GM21447 (cell line): ENCODE measurements around the gene CLEC2D.
A peak's percentile ranks its signal among the peaks of the same experiment; 100 is the strongest.
"Not testable (repeated sequence)": the region's sequence is repeated elsewhere in the genome, so short reads cannot be mapped to it uniquely, and the experiment has no call there.

Experiments used
- ATAC-seq: cut with Tn5 transposase; IDR thresholded peaks from one replicate; pipeline ENCODE4 v1.9.1; 2021; ENCODE audit not compliant: unreplicated experiment

CLEC2D gene

DNA sequence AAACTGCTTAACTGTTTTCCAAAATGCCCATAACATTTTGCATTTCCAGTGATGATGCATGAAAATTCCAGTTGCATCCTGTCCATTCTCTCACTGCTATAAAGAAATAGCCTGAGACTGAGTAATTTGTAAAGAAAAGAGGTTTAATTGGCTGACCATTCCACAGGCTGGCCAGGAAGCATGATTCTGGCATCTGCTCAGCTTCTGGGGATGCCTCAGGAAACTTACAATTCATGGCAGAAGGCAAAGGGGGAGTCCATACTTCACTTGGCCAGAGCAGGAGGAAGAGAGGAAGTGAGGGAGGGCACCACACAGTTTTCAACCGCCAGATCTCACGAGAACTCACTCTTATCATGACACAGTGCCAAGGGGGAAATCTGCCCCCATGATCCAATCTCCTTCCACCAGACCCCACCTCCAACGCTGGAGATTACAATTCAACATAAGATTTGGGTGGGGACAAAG lies 18.2 kb upstream of the CLEC2D start:
- ATAC-seq = no peak

DNA sequence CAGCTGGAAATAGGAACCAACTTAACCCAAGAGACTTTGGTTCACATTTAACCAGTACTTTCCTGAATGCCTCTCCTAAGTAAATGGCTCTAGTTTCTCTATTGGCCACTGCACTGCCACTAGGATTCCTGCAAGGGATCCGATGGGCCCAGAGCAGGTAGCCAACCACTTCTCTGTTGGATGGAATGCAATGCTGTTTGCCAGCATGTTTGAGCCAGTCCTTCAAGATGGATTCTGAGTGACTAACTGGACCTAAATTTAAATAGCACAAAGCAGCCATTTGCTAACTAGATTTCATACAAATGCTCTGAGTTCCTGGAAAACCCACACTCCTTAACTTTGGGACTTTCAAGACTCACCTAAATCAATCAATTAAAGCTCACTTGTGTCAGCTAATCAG lies 9.5 kb upstream of the CLEC2D start:
- no peak for ATAC-seq

DNA sequence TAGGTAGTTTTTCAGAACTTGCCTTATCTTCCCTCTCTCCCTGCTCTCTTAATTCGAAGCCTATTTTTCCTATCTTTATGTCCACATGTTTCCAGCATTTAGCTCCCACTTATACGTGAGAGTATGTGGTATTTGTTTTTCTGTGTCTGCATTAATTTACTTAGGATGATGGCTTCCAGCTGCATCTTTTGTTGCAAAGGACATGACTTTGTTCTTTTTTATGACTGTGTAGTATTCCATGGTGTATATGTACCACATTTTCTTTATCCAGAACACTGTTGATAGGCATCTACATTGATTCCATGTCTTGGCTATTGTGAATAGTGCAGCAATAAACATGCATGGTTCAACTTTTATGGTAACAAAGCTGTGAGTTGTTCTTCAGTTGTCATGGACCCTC lies 7.8 kb upstream of the CLEC2D start:
- ATAC-seq = no peak

DNA sequence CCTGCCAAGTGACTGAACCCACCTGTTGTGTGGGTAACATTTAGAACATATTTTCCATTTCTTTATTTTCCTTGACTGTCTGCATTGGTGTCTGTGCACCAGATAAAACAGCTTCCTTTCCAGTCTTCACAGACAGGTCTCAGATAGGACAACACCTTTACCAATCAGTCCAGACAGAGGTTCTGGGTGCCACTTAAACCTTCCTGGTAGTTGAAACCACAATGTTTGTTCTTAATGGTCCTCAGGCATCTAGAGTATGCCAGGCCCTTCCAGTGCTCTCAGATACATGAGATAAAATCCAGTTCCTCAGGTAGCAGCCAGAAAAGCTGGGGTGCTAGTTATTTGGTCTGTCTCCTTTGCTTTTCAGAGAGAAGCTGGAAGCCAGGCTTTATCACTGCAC lies 7.0 kb upstream of the CLEC2D start:
- no peak for ATAC-seq

DNA sequence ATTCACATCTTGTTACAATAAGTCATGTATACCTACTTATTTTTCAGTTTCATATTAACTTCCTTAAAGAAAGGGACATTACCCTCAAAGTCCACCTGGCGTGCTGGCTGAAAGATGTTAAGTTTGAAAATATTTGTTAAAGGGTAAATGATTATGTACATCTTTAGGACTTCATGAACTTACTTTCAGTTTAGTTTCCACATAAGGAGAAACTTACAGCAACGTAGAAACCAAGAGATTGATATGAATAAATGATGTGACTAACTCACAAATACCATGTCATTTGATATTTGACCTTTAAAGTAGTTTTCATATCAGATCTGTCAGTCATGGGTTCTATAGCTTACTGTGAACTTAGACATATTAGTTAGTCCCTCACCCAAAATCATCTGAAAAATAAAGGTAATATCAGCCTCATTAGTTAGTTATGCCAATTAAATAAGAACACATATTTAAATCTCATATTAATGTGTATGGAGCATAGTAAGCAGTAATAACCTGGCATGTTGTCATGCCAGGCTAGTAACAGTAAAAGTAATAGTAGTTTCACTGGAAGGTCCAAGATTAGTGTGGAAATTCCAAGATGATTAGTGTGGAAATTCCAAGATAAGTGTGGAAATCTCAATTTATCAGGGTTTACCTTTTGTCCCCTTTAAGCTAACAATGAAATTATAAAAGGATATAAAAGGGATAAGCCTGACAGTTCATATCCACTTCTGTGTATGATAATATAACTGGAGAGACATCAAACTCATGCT lies 1.9 kb upstream of the CLEC2D start:
- peak; percentile 49 for ATAC-seq

DNA sequence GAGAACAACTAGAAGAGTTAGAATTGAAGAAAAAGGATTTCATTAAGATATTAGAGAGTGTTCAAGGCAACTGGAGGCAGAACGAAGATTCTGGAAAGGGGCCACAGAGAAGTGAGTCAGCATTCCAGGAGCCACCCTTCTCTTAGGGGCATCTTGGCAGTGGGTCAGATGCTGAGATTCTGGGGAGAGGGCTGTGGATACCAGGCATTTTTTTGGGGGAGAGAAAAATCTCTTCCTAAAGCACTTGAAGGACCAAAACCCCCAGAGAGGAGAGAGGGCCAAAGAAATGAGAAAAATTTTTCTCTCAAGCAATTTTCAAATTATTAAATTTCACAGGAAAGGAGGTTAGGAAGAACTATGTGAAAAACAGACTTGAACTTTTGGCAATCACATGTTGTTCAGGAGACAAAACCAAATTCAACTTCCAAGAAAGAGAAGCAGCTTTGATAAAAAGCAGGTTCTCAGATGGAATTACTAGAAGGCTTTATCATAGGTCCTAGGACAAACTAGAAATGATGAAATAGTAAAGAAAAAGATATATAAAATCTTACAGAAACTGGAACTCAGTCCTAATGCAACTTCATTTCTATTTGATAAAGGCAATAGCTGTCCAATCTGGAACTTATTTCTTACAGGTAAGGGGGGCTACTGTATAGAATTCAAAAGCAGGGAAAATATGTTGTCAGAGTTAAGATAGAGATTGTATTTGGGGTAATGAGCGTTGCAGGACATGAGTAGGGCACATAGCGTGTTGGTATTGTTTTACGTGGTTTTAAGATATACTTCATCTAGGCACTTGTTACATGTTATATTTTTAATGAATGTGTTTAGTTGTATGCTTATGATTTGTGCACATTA lies 1.1 kb upstream of the CLEC2D start:
- no peak for ATAC-seq

DNA sequence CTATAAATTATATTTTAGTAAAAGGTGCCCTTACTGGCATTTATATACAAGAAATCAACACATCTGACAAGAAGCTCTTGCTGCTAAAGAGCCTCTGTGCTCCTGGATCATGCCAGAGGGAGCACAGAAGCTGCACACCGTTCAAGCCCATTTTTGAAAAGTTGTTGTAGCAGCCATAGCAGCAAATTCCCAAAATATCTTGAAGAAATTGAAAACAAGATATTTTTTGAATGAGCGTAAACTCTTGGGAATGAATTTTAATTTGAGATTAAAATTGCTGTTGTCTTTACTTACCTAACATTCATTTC lies 540 bp upstream of the CLEC2D start:
- no peak for ATAC-seq

DNA sequence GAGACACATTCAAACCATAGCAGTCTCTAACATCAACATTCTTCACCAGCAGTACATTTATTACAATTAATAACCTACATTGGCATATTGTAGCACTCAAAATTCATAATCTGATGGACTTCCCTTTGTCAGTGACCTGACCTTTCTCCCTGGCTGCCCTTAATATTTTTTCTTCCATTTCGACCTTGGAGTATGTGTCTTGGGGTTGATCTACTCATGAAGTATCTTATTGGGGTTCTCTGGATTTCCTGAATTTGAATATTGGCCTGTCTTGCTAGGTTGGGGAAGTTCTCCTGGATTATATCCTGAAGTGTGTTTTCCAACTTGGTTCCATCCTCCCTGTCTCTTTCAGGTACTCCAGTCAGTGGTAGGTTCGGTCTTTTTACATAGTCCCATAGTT lies 2.8 kb downstream of the CLEC2D start:
- not testable (repeated sequence) for ATAC-seq

DNA sequence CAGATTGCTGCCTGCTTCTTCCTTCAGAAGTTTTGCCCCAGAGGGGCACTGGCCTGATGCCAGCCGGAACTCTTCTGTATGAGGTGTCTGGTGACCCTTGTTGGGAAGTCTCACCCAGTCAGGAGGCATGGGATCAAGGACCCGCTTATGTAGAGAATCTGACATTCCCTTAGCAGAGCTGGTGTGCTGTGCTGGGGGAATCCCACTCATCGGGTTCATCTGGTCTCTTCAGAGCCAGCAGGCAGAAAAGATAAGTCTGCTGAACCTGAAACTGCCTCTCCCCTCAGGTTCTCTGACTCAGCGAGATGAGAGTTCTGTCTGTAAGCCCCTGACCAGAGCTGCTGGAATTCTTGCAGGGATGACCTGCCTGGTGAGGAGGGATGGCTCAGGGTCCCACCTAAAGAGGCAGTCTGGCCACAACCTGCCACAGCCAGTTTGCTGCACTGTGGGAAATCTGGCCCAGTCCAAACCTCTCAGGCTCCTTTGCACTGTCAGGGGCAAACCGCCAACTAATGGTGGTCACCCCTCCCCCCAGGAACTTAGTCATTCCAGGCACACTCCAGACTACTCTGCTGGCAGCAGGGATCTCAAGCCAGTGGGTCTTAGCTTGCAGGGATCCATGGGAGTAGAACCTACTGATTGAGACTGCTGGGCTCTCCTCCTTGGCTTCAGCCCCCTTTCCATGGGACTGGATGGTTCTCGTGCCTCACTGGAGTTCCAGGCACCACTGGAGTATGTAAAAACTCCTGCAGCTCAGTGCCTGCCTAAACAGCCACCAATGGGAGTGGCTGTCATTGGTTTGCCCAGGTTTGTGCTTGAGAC lies 4.1 kb downstream of the CLEC2D start:
- peak; percentile 40 for ATAC-seq

DNA sequence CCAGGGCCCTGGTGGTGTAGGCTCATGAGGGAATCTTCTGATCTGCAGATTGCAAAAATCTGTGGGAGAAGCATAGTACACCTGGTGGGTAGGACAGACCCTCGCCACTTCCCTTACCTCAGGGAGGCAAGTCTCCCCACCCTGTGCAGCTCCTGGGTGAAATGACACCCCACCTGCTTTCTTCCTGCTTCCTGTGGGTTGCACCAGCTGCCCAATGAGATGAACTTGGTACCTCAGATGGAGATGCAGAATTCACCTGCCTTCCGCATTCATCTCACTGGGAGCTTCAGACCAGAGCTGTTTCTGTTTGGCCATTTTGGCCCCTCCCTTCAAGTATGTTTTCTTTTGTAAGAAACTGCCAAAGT lies 4.7 kb downstream of the CLEC2D start:
- ATAC-seq = peak; percentile 16

DNA sequence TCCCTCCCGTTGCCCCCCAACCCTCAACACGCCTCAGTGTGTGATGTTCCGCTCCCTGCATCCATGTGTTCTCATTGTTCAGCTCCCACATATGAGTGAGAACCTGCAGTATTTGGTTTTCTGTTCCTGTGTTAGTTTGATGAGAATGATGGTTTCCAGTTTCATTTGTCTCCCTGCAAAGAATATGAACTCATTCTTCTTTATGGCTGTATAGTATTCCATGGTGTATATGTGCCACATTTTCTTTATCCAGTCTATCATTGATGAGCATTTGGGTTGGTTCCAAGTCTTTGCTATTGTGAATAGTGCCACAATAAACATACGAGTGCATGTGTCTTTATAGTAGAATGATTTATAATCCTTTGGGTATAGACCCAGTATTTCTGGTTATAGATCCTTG lies 13.0 kb downstream of the CLEC2D start:
- ATAC-seq = not testable (repeated sequence)

DNA sequence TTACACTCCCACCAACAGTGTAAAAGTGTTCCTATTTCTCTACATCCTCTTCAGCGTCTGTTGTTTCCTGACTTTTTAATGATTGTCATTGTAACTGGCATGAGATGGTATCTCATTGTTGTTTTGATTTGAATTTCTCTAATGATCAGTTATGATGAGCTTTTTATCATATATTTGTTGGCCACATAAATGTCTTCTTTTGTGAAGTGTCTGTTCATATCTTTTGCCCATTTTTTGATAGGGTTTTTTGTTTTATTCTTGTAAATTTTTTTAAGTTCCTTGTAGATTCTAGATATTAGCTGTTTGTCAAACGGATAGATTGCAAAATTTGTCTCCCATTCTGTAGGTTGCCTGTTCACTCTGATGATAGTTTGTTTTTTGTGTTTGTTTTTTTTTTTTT lies 13.4 kb downstream of the CLEC2D start:
- not testable (repeated sequence) for ATAC-seq

DNA sequence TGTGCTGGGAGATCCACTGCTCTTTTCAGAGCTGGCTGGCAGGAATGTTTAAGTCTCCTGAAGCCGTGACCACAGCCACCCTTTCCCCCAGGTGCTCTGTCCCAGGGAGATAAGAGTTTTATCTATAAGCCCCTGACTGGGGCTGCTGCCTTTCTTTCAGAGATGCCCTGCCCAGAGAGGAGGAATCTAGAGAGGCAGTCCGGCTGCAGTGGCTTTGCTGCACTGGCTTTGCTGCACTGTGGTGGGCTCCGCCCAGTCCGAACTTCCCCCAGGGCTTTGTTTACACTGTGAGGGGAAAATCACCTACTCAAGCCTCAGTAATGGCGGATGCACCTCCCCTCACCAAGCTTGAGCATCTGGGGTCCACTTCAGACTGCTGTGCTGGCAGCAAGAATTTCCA lies 15.9 kb downstream of the CLEC2D start:
- not testable (repeated sequence) for ATAC-seq

DNA sequence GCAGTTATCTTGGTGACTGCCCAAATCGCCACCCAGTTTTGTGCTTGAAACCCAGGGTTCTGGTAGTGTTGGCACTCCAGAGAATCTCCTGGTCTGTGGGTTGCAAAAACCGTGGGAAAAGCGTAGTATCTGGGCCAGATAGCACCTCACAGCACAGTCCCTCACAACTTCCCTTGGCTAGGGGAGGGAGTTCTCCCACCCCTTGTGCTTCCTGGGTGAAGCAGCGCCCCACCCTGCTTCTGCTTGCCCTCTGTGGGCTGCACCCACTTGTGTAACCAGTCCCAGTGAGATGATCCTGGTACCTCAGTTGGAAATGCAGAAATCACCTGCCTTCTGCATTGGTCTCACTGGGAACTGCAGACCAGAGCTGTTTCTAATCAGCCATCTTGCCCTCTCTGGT lies 16.4 kb downstream of the CLEC2D start:
- no peak for ATAC-seq

DNA sequence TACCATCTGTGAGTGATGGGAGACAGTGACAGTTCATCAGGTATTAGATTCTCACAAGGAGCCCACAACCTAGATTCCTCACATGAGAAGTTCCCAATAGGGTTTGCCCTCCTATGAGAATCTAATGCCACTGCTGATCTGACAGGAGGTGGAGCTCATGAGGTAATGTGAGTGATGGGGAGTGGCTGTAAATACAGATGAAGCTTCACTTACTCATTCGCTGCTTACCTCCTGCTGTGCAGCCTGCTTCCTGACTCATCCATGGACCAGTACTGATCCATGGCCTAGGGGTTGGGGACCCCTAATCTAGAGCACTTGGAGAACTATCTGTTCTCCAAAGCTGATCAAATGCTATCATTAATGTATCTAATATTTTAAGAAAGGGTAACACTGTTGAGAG lies 17.7 kb downstream of the CLEC2D start:
- no peak for ATAC-seq

DNA sequence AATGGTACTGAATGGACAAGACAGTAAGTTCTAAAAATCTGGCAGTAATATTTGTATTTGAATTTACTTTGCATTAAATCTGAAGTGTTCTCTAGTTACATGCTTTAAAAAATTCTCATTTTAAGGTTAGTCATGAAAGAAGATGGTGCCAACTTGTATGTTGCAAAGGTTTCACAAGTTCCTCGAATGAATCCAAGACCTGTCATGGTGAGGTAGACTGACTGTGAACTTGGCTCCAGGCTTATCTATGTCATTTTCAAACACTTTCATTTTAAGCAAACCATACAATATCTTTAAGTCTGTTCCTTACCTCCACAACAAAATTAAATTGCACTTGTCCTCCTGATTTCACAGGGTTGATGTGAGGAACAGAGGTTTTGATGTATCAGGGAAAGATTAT lies 23.4 kb downstream of the CLEC2D start:
- no peak for ATAC-seq

DNA sequence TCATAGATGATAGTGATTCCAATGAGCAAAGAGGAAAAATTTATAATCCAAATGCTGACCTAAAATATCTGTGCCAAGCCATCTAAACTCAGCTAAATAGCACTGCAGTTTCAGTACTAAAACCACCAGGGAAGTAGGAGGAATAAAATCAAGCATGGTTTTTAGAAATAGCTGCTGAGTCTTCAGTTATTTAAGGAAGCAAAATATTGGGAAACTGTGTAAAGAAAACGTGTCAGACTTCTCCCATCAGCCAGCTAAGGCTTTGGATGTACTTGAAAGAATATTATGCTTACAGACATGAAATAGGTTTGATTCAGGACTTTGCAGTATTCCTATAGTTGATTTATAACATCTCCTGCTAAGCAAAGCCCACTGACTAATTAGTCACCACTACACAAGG lies 24.7 kb downstream of the CLEC2D start:
- ATAC-seq = no peak

DNA sequence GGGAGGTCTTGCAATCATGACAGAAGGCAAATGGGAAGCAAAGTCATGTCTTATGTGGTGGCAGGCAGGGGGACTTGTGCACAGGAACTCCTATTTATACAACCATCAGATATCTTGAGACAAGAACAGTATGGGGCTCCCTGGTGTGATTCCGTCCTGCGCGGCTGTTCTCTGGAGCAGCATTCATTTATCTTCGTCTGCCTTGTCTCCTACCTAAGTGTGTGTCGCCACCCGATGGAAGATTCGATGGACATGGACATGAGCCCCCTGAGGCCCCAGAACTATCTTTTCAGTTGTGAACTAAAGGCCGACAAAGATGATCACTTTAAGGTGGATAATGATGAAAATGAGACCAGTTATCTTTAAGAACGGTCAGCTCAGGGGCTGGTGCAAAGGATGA lies 25.6 kb downstream of the CLEC2D start:
- ATAC-seq = not testable (repeated sequence)

DNA sequence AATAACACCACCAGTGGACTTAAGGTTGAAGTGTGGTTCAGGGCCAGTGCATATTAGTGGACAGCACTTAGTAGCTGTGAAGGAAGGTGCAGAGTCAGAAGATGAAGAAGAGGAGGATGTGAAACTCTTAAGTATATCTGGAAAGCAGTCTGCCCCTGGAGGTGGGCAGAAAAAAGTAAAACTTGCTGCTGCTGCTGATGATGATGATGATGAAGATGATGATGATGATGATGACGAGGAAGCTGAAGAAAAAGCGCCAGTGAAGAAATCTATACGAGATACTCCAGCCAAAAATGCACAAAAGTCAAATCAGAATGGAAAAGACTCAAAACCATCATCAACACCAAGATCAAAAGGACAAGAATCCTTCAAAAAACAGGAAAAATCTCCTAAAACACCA lies 26.1 kb downstream of the CLEC2D start:
- not testable (repeated sequence) for ATAC-seq

DNA sequence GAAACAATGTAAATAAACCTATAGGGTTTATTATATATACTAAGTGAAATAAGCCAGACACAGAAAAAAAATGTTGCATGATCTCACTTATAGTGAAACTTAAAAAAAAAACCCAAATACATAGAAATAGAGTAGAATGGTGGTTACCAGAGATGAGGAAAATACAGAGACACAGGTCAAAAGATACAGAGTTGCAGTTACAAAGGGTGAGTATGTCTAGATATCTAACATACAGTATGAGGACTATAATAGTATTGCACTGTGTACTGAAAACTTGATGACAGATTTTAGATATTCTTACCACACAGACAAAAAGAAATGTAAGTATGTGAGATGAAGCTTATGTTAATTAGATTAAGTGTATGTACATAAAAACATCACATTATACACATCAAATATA lies 28.1 kb downstream of the CLEC2D start:
- no peak for ATAC-seq

DNA sequence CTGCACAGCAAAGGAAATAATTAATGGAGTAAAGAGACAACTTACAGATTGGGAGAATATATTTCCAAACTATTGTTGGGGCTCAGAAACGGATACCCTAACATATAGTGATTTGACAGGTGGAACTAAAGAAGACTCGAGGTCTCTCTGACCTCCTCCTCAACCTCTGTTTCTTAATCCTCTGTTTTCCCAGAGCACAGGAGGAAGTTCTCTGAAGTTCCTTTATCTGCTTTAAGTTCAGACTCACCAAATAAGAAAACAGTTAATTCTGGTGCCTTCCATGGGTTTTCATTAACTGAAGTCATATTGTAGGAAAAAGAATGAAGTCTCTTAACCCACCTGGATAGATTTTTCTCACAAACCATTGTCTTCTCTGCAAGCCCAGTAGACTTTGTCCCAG lies 29.2 kb downstream of the CLEC2D start:
- ATAC-seq = no peak
